HUDEP-2 (cell line): ENCODE results near the gene ARHGAP5.

Source experiments
- DNase-seq, 76 experiments: peaks; one replicate each; lab custom pipeline; 2025; ENCODE audit not compliant: unreplicated experiment in 76 of 76; lab: John Stamatoyannopoulos, UW

Gene ARHGAP5

GRCh38 chr14:32076278-32077080, 625 bp upstream of the ARHGAP5 start:
- DNase-seq = peak in 61 of 76 experiments; percentile 11 to 85 (median 56)

GRCh38 chr14:32078023-32078857, 1.1 kb downstream of the ARHGAP5 start:
- DNase-seq = peak in 11 of 76 experiments; percentile 3 to 39 (median 13)

- DNase-seq = no peak
Measured at GRCh38 chr14:32078858-32079216, 1.7 kb downstream of the ARHGAP5 start.

- no peak for DNase-seq
Measured at GRCh38 chr14:32079264-32079663, 2.2 kb downstream of the ARHGAP5 start.

DNA sequence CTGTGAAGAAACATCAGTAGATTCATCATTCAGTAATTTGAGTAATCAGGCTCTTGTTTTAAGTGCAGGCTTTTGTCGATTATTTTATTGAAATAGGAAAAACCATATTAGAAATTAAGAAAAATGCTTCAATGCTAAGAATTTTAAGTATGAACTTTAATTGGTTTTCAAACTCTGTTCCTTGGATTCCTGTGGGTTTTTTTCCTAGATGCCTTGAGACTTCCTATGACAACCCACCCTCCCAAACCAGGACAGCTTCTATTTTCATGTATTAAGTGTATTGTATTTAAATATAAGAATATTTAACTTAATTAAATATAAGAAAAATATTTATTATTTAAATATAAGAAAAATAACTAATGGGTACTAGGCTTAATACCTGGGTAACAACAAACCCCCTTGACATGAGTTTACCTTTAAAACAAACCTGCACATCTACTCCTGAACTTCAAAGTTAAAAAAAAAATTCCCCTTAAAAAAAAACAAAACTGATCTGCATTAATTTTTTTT, 3.0 kb downstream of the ARHGAP5 start:
- DNase-seq = no peak

DNA sequence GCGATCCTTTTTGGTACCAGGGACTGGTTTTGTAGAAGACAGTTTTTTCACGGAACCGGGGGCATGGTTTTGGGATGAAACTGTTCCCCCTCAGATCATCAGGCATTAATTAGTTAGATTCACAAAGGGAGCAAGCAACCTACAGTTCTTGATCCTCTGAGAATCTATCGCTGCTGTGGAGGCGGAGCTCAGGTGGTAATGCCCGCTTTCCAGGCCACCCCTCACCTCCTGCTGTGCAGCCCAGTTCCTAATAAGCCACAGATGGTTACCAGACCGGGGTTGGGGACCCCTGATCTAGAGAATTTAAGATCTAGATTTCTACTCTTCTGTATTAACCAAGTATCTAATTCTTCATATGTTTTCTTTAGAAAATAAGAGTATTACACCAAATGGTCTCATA, 4.8 kb downstream of the ARHGAP5 start:
- no peak for DNase-seq

DNA sequence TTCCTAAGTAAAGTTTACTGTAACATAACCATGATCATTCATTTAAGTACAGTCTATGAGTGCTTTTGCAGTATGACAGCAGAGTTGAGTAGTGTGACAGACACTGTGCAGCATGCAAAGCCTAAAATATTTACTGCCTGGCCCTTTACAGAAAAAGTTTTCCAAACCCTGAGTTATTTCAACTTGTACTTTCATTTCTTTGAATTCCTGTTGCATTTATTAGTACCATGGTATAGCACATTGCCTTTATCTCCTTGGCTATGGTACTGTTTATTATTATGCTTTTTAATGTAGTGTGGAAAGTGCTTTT, 6.2 kb downstream of the ARHGAP5 start:
- DNase-seq = no peak

DNA sequence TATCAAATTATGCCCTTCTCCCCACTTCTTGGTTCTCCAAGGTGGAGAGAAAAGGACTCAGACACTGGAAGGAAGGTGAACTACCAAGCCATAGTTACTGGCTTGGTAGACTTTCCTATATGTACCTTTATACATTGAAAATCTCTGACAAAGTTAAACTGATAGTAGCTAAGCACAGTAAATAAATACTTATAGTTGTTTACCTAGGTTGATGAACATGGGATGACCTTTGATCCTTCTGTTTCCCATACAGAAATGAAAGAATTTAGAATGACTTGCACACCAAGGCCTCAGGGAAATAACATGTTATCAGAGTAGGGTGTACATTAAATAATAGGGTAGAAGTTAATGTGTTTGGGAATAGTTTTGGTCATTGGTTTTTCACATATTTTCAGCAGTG, 6.7 kb downstream of the ARHGAP5 start:
- no peak for DNase-seq

DNA sequence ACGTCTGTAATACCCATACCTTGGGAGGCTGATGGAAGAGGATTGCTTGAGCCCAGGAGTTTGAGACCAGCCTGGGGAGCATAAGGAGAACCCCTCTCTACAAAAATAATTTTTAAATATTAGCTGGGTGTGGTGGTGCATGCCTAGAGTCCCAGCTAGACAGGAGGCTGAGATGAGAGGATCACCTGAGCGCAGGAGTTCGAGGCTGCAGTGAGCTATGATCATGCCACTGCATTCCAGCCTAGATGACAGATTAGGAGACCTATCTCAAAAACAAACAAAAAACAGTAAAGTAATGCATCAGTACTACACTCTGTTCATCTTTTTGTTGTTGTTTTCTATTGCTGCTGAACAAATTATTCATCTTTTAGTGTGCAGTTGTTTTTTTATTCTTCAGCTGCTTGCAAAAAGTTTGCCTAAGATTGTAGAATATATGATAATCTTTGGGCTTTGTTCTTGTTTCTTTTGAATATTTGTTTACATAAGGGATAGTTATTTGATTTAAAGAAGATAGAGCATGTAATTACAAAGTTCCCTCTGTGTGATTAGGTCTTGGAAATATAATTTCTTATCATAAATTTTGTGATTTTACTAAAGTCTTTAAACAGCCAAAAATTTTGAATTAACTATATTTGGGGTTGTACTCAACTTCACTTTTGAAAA, 8.2 kb downstream of the ARHGAP5 start:
- DNase-seq = no peak

GRCh38 chr14:32085845-32086383, 8.8 kb downstream of the ARHGAP5 start:
- no peak for DNase-seq

- DNase-seq = no peak
Measured at GRCh38 chr14:32087173-32087861, 10.2 kb downstream of the ARHGAP5 start.

DNA sequence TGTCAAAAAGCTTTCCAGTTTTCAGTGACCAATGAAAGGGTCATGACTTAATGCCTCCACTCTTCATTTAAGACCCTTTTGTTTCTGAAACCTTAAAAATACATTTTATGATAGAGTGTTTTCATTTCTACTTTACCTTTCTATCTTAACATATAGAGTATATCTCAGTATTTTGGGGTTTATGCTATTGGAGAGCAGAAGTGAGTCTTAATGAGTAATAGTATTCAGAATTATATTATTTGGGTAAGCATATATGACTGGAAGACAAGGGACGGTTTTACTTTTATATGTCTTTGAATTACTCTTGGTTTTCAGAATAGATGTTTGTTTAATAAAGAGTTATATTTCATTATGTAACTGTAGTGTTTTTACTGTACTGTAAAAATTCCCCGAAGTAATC, 10.8 kb downstream of the ARHGAP5 start:
- DNase-seq = no peak

- no peak for DNase-seq
Measured at GRCh38 chr14:32090686-32091085, 13.6 kb downstream of the ARHGAP5 start.

DNA sequence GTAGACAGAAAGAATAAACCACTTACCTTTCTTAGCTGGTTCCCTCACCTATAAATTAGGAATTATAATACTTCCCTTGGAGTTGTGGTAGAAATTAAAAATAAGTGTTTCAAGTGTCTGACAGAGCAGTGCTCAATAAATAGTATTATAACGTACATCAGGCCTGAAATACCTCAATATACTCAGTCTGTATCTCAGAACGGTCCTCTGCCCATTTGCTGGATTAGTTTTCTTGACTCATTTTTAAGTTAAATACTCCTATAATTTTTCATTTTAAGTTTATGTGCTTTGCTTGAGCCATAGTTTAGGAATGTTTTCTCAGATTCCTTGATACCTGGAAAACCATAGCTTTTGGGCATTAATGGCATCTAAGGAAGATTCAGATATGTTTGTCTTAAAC, 22.4 kb downstream of the ARHGAP5 start:
- no peak for DNase-seq

DNA sequence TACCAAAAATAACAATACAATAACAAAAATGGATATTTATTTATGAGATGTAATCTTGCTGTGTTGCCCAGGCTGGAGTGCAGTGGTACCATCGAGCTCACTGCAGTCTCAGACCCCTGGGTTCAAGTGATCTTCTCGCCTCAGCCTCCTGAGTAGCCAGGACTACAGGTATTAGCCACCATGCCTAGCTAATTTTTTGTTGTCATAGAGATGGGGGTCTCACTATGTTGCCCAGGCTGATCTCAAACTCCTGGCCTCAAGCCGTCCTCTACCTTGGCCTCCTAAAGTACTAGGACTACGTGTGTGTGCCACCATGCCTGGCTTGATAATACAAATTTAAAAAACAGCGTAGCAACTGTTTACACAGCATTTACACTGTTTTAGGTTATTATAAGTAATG, 23.1 kb downstream of the ARHGAP5 start:
- no peak for DNase-seq

DNA sequence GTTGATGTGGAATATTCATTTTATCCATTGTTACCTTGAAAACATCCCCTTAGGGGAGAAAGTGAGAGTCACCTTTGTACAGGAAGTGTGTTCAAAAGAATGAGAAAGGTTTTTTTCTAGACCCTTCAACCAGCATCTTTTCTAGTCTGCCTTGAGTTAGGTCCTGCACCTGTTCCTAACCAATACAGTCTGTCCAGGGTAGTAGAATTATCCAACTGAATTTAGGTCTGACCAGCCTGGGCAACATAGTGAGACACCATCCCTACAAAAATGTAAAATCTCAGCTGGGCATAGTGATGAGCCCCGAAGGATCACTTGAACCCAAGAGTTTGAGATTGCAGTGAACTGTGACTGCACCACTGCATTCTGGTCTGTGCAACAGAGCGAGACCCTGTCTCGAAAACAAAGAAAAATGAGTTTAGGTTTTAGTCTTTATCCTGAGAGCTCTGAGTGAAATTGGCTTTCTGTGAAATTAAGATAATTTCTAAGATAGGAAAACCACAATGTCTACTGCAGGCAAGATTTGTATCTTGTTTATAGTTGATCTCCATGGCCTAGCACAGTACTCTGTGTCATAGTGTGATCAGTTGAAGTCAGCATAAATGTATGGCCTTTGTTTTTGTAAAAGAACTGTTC, 25.2 kb downstream of the ARHGAP5 start:
- no peak for DNase-seq

DNA sequence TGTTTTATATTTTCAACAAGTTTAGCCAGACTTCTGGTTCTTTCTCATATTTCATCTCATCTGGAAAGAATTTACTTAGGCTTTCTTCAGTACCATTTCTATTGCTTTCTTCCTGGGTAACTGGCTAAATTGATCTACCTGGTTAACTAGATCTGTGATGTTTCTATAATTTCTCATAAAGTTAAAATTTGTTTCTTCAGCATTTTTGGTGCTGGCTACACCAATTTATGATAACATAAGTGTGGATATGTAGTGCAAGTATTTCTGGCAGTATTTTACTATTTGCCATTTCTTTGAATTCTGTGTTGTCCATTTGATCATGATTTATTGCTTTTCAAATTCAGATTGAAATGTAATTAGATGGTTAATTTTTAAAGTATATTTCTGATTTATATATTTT, 25.9 kb downstream of the ARHGAP5 start:
- DNase-seq = no peak

- no peak for DNase-seq
Measured at GRCh38 chr14:32104308-32104707, 27.2 kb downstream of the ARHGAP5 start.

- DNase-seq = no peak
Measured at GRCh38 chr14:32104803-32105202, 27.7 kb downstream of the ARHGAP5 start.
